Middle frontal gyrus (tissue), 1 donor: ENCODE data around the gene LRFN5.
"Not testable (repeated sequence)": the region's sequence is repeated elsewhere in the genome, so short reads cannot be mapped to it uniquely, and the experiment has no call there.

Source experiments
- DNase-seq: peaks from one replicate; pipeline ENCODE4 v3.0.0-alpha.2; 2015; ENCODE audit warnings: low spot score; ENCODE audit errors: extremely low spot score

LRFN5 gene

GRCh38 chr14:41606532-41607303 lies at the start of gene LRFN5:
Gene LRFN5, plus strand, starts transcription at chr14:41606876.
- DNase-seq: no peak

GRCh38 chr14:41558490-41558889 lies 48.2 kb upstream of the LRFN5 start:
- DNase-seq: no peak

- not testable (repeated sequence) for DNase-seq
Measured at GRCh38 chr14:41566864-41567263, 39.8 kb upstream of the LRFN5 start.

GRCh38 chr14:41568979-41569378 lies 37.7 kb upstream of the LRFN5 start:
- no peak for DNase-seq

- no peak for DNase-seq
Measured at GRCh38 chr14:41570415-41571155, 36.1 kb upstream of the LRFN5 start.

- no peak for DNase-seq
Measured at GRCh38 chr14:41586237-41586636, 20.4 kb upstream of the LRFN5 start.

GRCh38 chr14:41597647-41598046 lies 9.0 kb upstream of the LRFN5 start:
- DNase-seq: no peak

GRCh38 chr14:41599805-41600385 lies 6.8 kb upstream of the LRFN5 start:
- DNase-seq: not testable (repeated sequence)

GRCh38 chr14:41604721-41605531 lies 1.8 kb upstream of the LRFN5 start:
- DNase-seq: peak; percentile 50

- DNase-seq: no peak
Measured at GRCh38 chr14:41605550-41606281, 960 bp upstream of the LRFN5 start.

- DNase-seq: no peak
Measured at GRCh38 chr14:41606282-41606531, 469 bp upstream of the LRFN5 start.

GRCh38 chr14:41607304-41607775 lies 664 bp downstream of the LRFN5 start:
- no peak for DNase-seq

- DNase-seq: no peak
Measured at GRCh38 chr14:41607966-41608663, 1.4 kb downstream of the LRFN5 start.

- DNase-seq: no peak
Measured at GRCh38 chr14:41608681-41609390, 2.2 kb downstream of the LRFN5 start.

GRCh38 chr14:41609704-41610183 lies 3.1 kb downstream of the LRFN5 start:
- DNase-seq: peak; percentile 42

GRCh38 chr14:41615011-41615595 lies 8.4 kb downstream of the LRFN5 start:
- no peak for DNase-seq

- no peak for DNase-seq
Measured at GRCh38 chr14:41623736-41624135, 17.1 kb downstream of the LRFN5 start.

- no peak for DNase-seq
Measured at GRCh38 chr14:41629876-41630275, 23.2 kb downstream of the LRFN5 start.

GRCh38 chr14:41634286-41634685 lies 27.6 kb downstream of the LRFN5 start:
- DNase-seq: no peak
